GM18951 (cell line): ENCODE results near the gene SUGCT.
"Not testable (repeated sequence)": the region's sequence is repeated elsewhere in the genome, so short reads cannot be mapped to it uniquely, and the experiment has no call there.

Experiments used
- POLR2A ChIP-seq: IDR thresholded peaks from 4 replicates; pipeline ENCODE4 v1.6.1; 2011; ENCODE audit warnings: mild to moderate bottlenecking; ENCODE audit not compliant: insufficient read length, insufficient read depth; ENCODE audit errors: extremely low read depth
- in situ Hi-C: fragments of 300-500 bp; cut with MboI; formaldehyde crosslinking; loops from one replicate; pipeline ENCODE4 v1.12.0; 2022; ENCODE audit warnings: low sequenced_read_pairs, mixed read lengths, inconsistent platforms; ENCODE audit not compliant: unreplicated experiment

Gene SUGCT

DNA sequence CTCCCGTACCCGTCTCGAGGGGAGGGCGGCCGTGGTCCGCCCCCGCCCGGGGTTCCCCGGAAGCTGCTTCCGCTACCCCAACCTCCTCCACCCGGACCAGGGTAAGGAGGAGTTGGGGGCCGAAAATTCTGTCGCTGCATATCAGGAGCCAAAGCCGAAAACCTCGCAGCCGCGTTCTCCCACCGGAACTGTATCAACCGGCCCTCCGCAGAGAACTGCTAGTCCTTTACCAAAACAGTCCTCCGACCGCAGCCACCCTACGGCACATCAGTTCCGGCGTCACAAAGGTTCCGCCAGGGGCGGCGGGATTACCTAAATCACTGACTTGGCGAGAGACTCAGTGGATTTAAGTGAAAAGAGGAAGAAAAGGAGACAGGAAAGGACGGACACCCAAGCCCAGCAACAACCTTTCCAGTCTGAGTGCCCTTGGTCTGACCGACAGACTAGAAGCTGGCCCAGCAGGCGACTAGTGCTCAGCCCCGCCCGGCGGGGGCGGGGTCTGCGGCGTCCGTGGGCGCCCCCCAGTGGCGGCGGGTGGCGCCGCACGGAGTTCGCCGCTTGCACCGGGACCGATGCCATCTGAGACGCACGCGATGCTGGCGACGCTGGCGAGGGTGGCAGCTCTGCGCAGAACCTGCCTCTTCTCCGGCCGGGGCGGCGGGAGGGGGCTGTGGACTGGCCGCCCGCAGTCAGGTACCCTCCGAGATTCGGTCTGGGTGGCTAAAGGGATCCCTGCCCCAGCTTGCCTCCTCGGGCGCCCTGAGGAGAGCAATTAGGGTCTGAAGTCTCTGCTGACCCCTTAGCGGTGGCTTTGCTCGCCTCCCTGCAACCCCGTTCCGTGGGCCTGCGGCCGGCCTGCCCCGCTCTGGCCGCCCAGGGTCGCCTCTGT lies at the start of gene SUGCT, which contains the start of gene MPLKIP:
TSS of gene SUGCT (plus strand) at position 578 of the 889 bp plus-strand sequence.
TSS of gene MPLKIP (minus strand) at position 195 of the 889 bp plus-strand sequence. CDS start at position 140, 55 bp downstream.
- peak; percentile 76 for TF ChIP-seq POLR2A
- in situ Hi-C loops = no loop called here

DNA sequence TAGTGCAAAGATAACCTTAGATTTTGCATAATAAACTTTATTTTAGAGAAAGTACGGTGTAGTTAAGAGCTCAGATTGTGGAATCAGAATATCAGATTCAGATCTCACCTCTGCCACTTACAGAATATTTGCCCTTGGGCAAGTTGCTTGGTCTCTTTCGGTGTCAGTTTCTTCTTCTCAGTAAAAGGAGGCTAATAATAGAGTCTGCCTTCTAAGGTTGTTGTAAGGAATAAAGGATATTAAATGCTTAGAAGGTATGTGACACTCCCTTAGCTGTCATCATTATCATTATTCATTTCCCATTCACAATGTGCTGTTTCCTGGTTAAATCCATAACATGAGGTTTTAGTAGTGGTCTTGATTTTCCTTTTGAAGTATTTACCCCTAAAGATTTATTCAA lies 42.6 kb upstream of the SUGCT start:
- no peak for TF ChIP-seq POLR2A
- in situ Hi-C loops = no loop called here

DNA sequence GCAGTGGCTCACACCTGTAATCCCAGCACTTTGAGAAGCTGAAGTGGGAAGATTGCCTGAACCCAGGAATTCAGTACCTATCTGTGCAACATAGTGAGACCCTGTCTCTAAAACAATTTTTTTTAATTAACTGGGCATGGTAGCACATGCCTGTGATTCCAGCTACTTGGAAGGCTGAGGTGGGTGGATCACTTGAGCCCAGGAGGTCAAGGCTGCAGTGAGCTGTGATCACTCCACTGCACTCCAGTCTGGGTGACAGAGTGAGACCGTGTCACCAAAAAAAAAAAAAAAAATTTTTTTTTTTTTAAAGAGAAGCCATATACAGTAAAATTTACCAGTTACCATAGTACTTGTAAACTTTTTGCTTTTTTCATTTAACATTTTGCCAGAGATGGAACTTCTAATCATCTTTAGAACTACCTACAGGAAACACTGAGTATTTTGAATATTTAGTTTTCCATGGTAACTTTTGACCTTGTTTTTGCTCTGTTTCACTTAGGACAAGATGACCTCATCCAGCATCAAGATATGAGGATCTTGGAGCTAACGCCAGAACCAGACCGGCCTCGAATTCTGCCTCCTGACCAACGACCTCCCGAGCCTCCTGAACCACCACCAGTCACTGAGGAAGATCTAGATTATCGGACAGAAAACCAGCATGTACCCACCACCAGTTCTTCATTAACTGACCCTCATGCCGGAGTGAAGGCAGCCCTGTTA lies 41.0 kb upstream of the SUGCT start:
- in situ Hi-C loops = no loop called here
- no peak for TF ChIP-seq POLR2A

DNA sequence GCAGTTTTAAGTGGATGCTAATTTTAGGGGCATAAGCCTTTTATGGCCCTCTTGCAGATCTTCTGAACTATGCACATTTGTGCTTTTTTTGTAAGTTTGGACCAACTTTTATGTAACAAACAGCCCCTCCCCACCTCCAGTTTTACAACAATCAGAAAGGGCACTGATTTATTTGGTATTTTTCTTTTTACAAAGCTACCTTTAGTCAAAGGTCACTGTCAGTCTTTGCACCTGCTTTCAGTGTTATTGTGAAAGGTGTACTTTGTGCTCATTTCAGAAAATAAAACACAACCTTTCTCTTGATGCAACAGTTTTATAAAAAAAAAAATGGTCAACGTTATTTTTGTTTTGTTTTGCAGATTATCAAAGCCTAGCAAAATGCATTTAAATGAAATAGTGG lies 39.6 kb upstream of the SUGCT start:
- TF ChIP-seq POLR2A = no peak
- in situ Hi-C loops = no loop called here

DNA sequence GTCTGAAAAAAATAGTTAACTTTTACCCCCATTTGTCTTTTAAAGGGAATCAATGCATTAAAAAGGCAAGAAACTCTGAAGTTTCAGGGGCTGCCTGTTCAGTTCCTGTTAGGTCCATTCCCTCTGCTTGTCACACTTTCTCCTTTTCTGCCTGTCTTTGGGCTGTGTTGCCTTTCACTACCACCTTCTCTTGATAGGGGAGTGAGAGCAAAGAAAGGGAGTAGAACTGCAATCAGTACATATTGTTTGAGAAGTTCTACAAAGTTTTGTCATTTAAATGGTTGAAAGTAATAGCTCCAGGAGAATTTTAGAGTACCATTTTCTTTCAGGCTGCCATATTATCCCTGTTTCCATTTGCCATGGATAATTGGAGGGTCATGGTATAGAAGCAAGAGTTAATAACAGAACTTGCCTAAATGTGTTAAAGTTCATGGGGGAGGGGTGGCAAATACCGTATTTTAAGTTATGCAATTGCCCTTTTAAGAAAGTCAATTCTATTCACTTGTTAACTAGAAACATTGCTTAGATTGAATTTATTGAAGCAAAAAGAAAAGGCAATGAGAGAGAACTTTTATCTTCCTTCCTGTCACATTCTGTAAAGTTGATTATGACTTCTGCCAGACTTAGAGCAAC lies 39.0 kb upstream of the SUGCT start:
- TF ChIP-seq POLR2A = no peak
- in situ Hi-C loops = no loop called here

DNA sequence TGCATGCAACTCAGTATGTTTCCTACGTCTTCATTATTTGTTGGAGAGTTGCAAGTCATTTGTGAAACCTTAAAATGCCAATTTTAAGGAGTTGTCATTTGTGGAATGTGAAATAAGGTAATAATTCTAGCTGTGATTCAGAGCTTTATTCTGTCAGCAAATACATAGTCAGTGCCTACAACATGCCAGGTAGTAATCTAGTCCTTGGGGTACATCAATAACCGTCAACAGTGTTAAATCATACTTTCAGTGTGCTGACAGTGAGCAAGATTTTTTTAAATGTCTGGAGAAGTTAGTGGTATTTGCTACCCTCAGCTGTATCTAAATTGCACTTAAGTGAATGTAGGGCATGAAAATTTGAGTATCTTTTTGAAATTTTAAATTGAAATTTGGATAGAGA lies 37.1 kb upstream of the SUGCT start:
- no peak for TF ChIP-seq POLR2A
- in situ Hi-C loops = no loop called here

DNA sequence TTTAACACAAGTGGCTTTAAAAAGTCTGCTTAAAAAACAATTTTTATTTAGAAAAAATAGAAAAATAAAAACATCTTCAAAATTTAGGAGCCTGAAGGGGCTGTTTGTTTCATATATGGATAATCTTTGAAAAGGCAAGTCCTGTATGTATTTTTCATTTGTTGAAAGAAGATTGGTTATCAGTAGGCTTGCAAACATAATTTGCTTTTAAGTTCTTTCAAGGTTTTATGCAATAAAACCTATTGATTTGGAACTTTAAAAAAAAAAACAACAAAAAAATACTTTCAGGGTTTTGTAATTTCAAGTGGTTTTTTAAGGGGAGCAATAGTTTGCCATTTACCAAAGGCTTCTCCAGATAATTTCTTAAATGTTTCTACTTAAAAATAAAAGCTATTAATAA lies 36.0 kb upstream of the SUGCT start:
- no peak for TF ChIP-seq POLR2A
- in situ Hi-C loops = no loop called here

DNA sequence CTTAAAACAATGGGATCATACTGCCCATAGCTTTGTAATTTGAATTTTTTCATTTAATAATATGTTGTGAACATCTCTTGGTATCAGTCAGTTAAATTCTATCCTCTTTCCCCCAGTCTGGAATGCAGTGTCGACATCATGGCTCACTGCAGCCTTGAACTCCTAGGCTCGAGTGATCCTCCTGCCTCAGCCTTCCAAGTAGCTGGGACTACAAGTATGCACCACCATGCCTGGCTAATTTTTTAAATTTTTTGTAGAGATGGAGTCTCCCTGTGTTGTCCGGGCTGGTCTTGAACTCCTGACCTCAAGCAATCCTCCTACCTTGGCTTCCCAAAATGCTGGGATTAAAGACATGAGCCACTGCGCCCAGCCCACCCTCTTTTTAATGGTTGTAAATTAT lies 35.0 kb upstream of the SUGCT start:
- no peak for TF ChIP-seq POLR2A
- in situ Hi-C loops = no loop called here

DNA sequence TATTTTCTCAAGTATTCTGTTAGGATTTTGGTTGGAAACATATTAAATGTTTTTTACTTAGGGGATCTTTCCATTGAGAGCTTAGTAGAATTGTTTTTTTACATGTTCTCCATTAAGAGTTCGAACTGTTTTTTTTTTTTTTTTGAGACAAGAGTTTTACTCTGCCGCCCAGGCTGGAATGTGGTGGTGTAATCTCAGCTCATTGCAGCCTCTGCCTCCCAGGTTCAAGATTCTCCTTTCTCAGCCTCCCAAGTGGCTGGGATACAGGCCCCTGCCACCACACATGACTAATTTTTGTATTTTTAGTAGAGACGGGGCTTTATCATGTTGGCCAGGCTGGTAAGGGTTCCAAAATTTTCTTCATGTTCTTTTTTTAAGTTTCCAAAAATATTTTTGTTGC lies 33.6 kb upstream of the SUGCT start:
- in situ Hi-C loops = no loop called here
- no peak for TF ChIP-seq POLR2A

DNA sequence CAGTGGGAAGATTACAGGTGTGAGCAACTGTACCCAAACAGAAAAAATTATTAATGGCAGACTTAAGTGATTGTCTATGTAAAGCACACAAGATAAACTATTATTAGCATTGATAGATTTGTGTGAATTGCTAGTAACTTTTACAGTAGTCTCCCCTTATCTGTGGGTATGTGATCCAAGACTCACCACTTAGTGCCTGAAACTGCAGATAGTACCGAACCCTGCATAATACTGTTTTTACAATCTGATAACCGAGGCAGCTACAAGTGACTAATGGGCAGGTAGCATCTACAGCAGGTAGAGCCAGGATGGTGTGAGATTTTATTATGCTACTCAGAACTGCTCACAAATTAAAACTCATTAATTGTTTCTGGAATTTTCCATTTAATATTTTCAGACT lies 31.9 kb upstream of the SUGCT start:
- in situ Hi-C loops = no loop called here
- no peak for TF ChIP-seq POLR2A

DNA sequence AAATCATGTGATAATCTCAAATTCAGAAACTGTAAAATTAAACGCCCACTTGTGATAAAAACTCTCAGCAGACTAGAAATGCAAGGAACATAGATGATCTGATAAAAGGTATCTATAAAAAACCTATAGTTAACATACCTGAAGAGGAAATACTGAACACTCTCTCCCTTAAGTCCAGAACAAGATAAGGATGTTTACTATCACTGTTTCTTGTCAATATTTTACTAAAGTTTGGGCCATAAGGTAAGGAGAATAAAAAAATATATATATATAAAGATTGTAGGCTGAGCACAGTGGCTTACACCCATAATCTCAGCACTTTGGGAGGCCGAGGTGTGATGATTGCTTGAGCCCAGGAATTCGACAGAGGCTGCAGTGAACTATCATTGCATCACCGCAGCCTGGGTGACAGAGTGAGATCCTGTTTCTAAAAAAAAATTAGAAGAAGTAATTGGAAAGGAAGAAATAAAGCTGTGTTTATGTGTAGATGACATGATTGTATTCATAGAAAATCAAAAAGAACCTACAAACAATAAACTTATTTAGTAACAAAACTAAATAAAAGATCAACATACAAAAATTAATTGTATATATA lies 28.8 kb upstream of the SUGCT start:
- in situ Hi-C loops = no loop called here
- no peak for TF ChIP-seq POLR2A

DNA sequence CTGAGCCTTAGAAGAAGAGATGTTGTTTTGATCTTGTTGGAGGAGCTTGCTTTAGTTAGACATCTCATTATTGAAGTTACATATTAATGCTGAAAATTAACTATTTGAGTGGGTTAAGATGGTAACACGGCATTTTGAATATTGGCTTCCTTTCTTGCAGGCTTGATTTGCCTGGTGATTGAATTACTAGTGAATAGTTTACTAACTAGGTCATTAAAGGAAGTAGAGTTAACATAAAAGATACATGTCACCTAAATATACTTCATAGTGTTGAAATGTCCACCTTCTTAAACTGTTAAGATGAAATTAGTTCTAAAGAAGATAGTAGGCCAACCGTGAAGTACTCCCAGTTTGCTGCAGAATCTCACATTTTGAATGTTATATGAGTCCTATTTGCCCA lies 18.9 kb upstream of the SUGCT start:
- in situ Hi-C loops = no loop called here
- TF ChIP-seq POLR2A = no peak

DNA sequence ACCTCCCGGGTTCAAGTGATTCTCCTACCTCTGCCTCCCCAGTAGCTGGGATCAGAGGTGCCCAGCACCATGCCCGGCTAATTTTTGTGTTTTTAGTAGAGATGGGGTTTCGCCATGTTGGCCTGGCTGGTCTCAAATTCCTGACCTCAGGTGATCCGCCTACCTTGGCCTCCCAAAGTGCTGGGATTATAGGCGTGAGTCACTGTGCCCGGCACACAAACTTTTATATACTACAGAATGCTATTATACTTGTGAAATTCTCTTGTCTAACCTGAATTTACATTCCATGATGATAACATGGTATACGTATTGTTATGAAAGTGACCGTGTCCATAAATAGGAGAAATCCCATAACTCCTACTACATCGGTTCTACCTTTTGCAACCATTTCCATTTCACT lies 17.6 kb upstream of the SUGCT start:
- in situ Hi-C loops = not testable (repeated sequence)

DNA sequence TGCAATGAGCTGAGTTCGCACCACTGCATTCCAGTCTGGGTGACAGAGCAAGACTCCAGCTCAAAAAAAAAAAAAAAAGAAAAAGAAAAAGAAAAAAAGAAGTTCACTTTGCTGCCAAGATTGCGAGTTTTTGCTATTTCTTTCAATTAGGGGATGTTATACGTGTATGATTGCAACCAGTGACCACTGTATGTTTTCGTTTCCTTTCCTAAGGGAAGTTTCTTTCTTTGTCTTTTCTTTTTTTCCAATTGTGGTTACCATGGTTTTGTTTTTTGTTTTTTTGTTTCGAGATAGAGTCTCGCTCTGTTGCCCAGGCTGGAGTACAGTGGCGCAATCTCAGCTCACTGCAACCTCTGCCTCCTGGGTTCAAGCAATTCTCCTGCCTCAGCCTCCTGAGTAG lies 16.6 kb upstream of the SUGCT start:
- in situ Hi-C loops = not testable (repeated sequence)
